BJ (cell line): ENCODE measurements around the gene SYDE1. TPM values are rescaled to one million over a fixed set of nuclear protein-coding genes. Genes with fewer than 3 reads are reported as not detected.

Experiments used
- CTCF ChIA-PET: fragments of 350-600 bp; formaldehyde crosslinking; extraction: SDS; loops from one replicate; lab custom pipeline; 2021; ENCODE audit warnings: antibody characterized with exemption, inconsistent platforms; lab: Yijun Ruan, JAX
- POLR2A ChIA-PET: fragments of 300-600 bp; sonication (Branson Sonifier 250); formaldehyde crosslinking; extraction: SDS; loops from one replicate; lab custom pipeline; 2021; ENCODE audit warnings: antibody characterized with exemption; lab: Charles Lee
- DNase-seq: peaks from one replicate; pipeline ENCODE4 v3.0.0-alpha.2; 2011; ENCODE audit warnings: low read depth
- H3K27me3 ChIP-seq: 2 replicates; pipeline ENCODE4 v1.6.0; 2011; ENCODE audit warnings: low read length; ENCODE audit not compliant: control insufficient read depth, insufficient read depth
- H3K36me3 ChIP-seq: 2 replicates; pipeline ENCODE4 v1.5.1; 2011; ENCODE audit warnings: low read length; ENCODE audit not compliant: control insufficient read depth, insufficient read depth
- H3K4me3 ChIP-seq: 2 replicates; pipeline ENCODE4 v1.5.1; 2011; ENCODE audit warnings: low read depth, mild to moderate bottlenecking, control low read depth, low read length
- CTCF ChIP-seq: IDR thresholded peaks from 2 replicates; pipeline ENCODE4 v1.5.1; 2011; ENCODE audit warnings: low read depth, mild to moderate bottlenecking, control low read depth, inconsistent platforms, low read length, moderate library complexity; ENCODE audit not compliant: insufficient read depth
- polyA plus RNA-seq: library from polyadenylated mRNA; depleted of rRNA; stranded (reverse); fragments of >200 nt; gene quantifications from 2 replicates; pipeline ENCODE4 v1.2.3, GENCODE V29; 2011

SYDE1 gene
- polyA plus RNA-seq, 1 experiment = 73.5 TPM

DNA sequence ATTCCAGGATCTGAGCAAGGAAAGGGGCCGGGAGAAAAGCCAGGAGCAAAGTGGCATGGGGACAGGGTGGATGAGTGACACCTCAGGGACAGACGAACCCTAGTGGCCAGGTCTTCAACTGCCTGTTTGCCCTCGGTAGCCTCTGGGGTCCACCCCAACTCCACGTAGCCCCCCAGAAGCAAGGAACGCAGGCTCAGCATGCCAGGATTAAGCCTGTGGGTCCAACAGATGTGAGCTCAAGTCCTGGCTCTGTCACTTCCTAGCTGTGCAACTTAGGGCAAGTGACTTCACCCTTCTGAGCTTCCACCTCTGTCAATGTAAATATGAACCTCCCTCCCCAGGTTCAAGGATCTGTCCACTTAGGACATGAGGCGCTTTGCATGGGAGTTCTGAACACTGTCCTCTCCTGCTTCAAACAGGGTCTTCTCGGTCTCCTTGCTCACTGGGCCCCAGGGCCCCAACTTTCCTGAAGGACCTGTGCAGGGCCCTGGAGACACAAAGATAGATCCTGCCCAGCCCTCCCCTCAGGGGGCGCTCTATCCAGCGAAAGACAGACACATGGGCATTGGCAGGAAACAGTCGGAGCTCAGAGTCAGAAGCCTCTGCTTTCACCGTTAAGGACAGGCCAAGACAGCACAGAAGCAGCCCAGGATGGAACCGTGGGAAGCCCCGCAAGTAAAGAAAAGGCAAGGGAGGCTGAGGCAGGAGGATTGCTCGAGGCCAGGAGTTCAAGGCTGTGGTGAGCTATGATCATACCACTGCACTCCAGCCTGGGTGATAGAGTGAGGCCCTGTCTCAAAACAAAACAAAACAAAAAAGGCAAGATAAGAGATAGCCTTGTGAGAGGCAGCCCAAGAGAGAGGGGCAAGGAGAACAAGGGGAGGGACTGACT, 13.2 kb downstream of the SYDE1 start:
- no peak for TF ChIP-seq CTCF
- ChIA-PET CTCF (no interaction called here), POLR2A (no interaction called here)
- Histone ChIP-seq H3K4me3 (no peak overlapping the region), H3K36me3 (peaks cover 39% of the 10 kb centered on the region), H3K27me3 (no peaks in the 10 kb centered on the region)
- no peak for DNase-seq

- Histone ChIP-seq H3K36me3 (peaks cover 28% of the 10 kb centered on the region), H3K4me3 (no peak overlapping the region), H3K27me3 (no peaks in the 10 kb centered on the region)
- TF ChIP-seq CTCF = no peak
- no peak for DNase-seq
- POLR2A ChIA-PET = no interaction called here
- CTCF ChIA-PET = interaction anchor here (0.5 to 1.1 kb wide), 2 partner anchors 28 to 272 kb away, joined by 3 read pairs; no protein-coding TSS in a partner anchor
Measured at GRCh38 chr19:15122331-15123030, 15.3 kb downstream of the SYDE1 start.

- ChIA-PET POLR2A (no interaction called here), CTCF (interaction anchor here (0.5 to 1.6 kb wide), 2 partner anchors 22 to 271 kb away, joined by 3 to 6 read pairs; no protein-coding TSS in a partner anchor)
- H3K4me3 ChIP-seq = no peak overlapping the region
- H3K27me3 ChIP-seq = no peaks in the 10 kb centered on the region
- no peak for DNase-seq
- H3K36me3 ChIP-seq = peaks cover 21% of the 10 kb centered on the region
- TF ChIP-seq CTCF = no peak
Measured at GRCh38 chr19:15123031-15123890, 16.1 kb downstream of the SYDE1 start.

GRCh38 chr19:15123900-15124299, 16.7 kb downstream of the SYDE1 start:
- peaks cover 15% of the 10 kb centered on the region for H3K36me3 ChIP-seq
- no peak overlapping the region for H3K4me3 ChIP-seq
- POLR2A ChIA-PET = no interaction called here
- CTCF ChIA-PET = interaction anchor here (0.9 to 1.6 kb wide), 2 partner anchors 9 to 22 kb away, joined by 3 to 6 read pairs; no protein-coding TSS in a partner anchor
- no peaks in the 10 kb centered on the region for H3K27me3 ChIP-seq
- TF ChIP-seq CTCF = no peak
- DNase-seq = no peak
